HG03196 (cell line): ENCODE data around the gene EFCAB12.

Experiments used
- ATAC-seq: cut with Tn5 transposase; IDR thresholded peaks from one replicate; pipeline ENCODE4 v1.9.1; 2021; ENCODE audit not compliant: unreplicated experiment

The EFCAB12 gene

DNA sequence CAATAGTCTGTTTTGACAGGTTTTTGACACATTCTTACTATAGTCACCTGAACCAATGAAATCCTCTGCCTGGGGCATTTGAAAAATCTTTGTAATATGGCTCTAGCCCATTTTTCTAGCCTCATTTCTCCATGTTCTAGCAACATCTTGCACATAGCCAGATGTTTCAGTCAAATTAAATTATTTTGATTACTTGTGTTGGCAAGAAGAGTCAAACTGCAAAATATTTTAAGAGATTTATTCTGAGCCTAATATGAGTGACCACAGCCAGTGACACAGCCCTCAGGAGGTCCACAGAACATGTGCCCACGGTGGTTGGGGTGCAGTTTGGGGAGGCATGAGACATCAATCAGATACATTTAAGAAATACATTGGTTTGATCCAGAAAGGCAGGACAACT, 18.5 kb upstream of the EFCAB12 start:
- ATAC-seq, result no peak

DNA sequence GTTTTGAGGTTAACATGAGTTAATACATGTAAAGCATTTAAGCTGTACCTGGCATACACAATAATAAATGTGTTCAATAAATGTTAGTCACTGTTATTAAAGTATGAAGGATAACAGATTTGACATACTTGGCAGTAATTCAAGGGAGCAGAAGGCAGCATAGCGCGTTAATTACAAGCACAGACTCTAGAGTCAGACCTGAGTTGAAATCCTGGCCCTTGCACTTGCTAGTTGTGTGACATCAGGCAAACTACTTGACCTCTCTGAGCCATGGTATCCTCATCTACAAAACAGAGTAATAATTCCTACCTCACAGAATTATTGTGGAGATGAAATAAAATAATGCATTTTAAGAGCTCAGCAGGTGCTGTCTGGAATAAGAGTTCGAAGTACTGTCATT, 17.0 kb upstream of the EFCAB12 start:
- ATAC-seq, result no peak

GRCh38 chr3:129442947-129443346, 14.5 kb upstream of the EFCAB12 start:
- no peak for ATAC-seq

DNA sequence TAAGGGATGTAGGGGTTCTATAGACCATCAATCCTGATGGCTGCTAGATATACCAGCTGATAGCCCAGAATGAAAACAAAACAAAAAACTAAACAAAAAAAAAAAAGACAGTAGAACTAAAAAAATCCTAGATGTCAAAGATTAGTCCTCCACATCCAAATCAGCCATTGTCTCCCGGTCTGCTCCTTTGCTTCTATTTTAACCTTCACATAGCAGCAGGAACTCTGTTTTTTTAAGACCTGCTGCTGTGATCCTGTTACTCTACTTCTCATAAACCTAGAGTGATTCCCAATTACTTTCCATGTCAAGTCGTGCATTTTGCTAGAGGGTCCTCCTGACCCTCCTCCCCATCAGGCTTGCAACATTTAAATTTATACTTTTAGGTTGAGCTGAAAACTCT, 14.1 kb upstream of the EFCAB12 start:
- no peak for ATAC-seq

DNA sequence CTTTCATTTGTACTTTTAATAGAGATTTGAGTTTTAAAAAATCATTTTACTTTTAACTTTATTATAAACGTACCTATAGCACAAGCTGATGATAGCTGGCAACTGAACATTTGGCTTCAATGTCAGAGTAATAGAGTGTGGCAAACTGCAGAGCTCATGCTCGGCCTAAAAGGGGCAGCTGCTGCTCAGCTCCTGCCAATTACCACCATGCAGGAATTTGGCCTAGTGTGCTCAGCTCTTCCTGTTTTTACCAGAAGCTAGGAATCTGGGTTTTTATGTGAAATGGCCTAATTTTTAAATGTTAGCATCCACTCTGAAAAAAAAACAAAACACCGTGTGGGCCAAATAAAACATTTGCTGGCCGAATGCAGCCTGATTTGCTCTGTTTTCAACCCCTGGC, 13.3 kb upstream of the EFCAB12 start:
- ATAC-seq, result no peak

- ATAC-seq, result no peak
These were observed 12.8 kb upstream of the EFCAB12 start for GRCh38 chr3:129441215-129441614.

GRCh38 chr3:129440618-129441190, 12.3 kb upstream of the EFCAB12 start:
- no peak for ATAC-seq

- ATAC-seq, result peak; percentile 91
These were observed 11.6 kb upstream of the EFCAB12 start, which contains the start of the genes IFT122 and MBD4 for GRCh38 chr3:129439817-129440617. Gene IFT122, plus strand, starts transcription at chr3:129440224. Its CDS starts 107 bp downstream, at chr3:129440331. Gene MBD4, minus strand, starts transcription at chr3:129439948. Its CDS starts 115 bp downstream, at chr3:129439833.

- ATAC-seq, result peak; percentile 20
These were observed 10.9 kb upstream of the EFCAB12 start for GRCh38 chr3:129439226-129439816.

GRCh38 chr3:129435367-129435766, 6.9 kb upstream of the EFCAB12 start:
- ATAC-seq, result no peak

DNA sequence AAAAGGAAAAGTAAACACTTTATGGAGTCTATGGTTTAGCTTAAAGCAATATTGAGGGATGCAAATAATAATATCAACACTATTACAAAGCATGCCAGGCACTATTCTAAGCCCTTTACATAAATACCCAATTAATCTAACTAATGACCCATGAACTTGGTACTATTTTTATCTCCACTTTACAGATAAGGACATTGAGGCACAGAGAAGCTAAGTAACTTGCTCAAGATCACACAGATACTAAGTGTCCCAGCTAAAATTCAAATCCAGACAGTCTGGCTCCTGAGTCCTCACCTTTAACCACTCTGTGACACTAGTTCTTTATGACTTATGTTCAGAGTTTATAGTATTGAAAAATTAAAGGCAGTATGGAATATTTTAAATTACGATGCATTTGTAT, 5.7 kb upstream of the EFCAB12 start:
- no peak for ATAC-seq

- no peak for ATAC-seq
These were observed 5.1 kb upstream of the EFCAB12 start for GRCh38 chr3:129433565-129433964.

- ATAC-seq, result no peak
These were observed 4.2 kb upstream of the EFCAB12 start for GRCh38 chr3:129432671-129433070.

DNA sequence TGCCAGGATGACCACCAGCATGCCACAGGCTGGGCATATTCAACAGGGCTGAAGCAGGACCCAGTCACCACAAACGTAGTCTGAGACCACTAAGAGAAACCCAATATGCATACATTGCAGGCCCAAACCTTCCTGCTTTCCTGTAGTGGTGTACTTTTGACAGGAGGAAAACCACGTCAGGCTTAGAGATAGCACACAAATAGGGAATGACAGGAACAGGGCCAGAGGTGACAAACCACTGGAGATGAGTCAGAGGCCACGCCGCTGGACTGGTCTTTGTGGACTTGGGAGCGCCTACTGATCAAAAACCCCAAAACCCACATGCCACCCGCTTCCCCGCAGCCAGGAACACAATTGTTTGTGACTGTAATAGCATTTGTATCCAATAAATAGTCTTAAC, 3.6 kb upstream of the EFCAB12 start:
- ATAC-seq, result no peak

DNA sequence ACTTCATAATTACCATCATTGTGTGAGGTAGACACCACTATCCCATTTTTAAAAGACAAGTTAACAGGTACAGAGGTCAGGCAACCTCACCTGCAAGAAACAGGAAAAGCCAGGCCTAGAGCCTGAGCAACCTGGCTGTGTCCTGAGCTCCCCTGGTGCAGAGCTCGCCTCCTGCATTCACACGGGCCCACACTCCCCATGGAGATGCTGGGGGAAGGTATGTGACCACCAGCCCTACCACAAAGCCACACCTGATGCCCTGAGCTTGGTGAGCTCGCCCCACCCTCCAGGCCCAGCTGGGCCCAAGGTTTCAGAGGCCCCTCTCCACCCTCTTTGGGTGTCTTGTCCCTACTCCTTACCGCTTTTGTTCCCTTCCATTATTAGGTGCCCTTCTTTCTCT, 1.2 kb upstream of the EFCAB12 start:
- ATAC-seq, result no peak

GRCh38 chr3:129429080-129429451, 630 bp upstream of the EFCAB12 start:
- no peak for ATAC-seq

- no peak for ATAC-seq
These were observed 445 bp downstream of the EFCAB12 start for GRCh38 chr3:129428007-129428375.

GRCh38 chr3:129425619-129426018, 2.8 kb downstream of the EFCAB12 start:
- ATAC-seq, result no peak

- ATAC-seq, result no peak
These were observed 3.2 kb downstream of the EFCAB12 start for GRCh38 chr3:129425213-129425612.

GRCh38 chr3:129424185-129424841, 4.1 kb downstream of the EFCAB12 start:
- peak; percentile 41 for ATAC-seq

DNA sequence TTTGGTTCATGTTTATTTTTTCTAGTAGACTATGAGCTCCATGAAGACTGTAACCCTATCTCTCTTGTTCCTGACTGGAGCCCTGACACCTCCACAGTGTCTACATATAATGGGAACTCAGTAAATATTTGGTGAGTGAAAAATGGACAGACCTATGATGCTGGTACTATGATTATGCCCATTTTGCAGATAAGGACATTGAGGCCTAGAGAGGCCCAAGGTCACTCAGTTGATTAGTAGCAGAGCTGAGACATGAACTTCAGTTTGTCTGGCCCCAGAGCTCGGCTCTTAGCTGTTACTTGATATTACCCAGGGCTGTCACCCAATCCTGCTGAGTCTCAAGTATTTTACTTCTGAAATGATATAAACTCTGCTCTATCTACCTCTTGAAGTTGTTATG, 5.5 kb downstream of the EFCAB12 start:
- ATAC-seq, result no peak
